HEK293 (cell line): ENCODE measurements around the gene TAS2R60.

Experiments
- CTCF ChIA-PET: fragments of 350-600 bp; formaldehyde crosslinking; extraction: SDS; loops from one replicate; lab custom pipeline; 2021; ENCODE audit warnings: antibody characterized with exemption; lab: Yijun Ruan, JAX
- POLR2A ChIA-PET: fragments of 300-600 bp; formaldehyde crosslinking; extraction: SDS; loops from one replicate; lab custom pipeline; 2020; ENCODE audit warnings: antibody characterized with exemption, inconsistent platforms; lab: Yijun Ruan, JAX
- H3K27ac ChIP-seq: fragments of 200-500 bp; sonication (Bioruptor generic); 2 replicates; pipeline ENCODE4 v1.5.1; 2014; ENCODE audit warnings: low read depth, low read length, control low read depth, inconsistent platforms; ENCODE audit errors: extremely low read depth
- H3K36me3 ChIP-seq, 2 experiments: fragments of 200-500 bp in 1 of 2; sonication (Bioruptor generic) in 1 of 2; 1 replicate in 1 of 2; 2 replicates in 1 of 2; pipeline ENCODE4 v1.5.1; 2014 to 2017; ENCODE audit warnings: inconsistent platforms in 2 of 2, low read length in 2 of 2; ENCODE audit not compliant: control insufficient read depth in 2 of 2, insufficient read depth in 1 of 2
- H3K4me1 ChIP-seq: fragments of 200-500 bp; sonication (Bioruptor generic); 2 replicates; pipeline ENCODE4 v1.5.1; 2014; ENCODE audit warnings: mild to moderate bottlenecking, low read length, inconsistent platforms; ENCODE audit not compliant: control insufficient read depth, insufficient read depth
- H3K4me3 ChIP-seq: 2 replicates; pipeline ENCODE4 v1.5.1; 2011; ENCODE audit warnings: low read depth, mild to moderate bottlenecking, control low read depth, low read length, moderate library complexity
- H3K9me3 ChIP-seq: fragments of 200-500 bp; sonication (Bioruptor generic); 2 replicates; pipeline ENCODE4 v1.5.1; 2014; ENCODE audit warnings: low read depth, low read length, inconsistent platforms; ENCODE audit not compliant: control insufficient read depth, insufficient read depth
- GLI2 ChIP-seq: fragments of 450-650 bp; formaldehyde crosslinking; IDR thresholded peaks from 2 replicates; pipeline ENCODE4; 2017; ENCODE audit warnings: missing biosample characterization, missing genetic modification characterization, low read depth, borderline replicate concordance
- HOXC10 ChIP-seq: sonication (generic); formaldehyde crosslinking; IDR thresholded peaks from 2 replicates; pipeline ENCODE4 v1.8.1; 2023; ENCODE audit warnings: mild to moderate bottlenecking, missing genetic modification reagents
- TRIM28 ChIP-seq: IDR thresholded peaks from 2 replicates; pipeline ENCODE4 v1.6.1; 2011; ENCODE audit warnings: low read length, control low read depth, borderline replicate concordance
- ZBTB17 ChIP-seq: fragments of 450-650 bp; formaldehyde crosslinking; IDR thresholded peaks from 2 replicates; pipeline ENCODE4 v1.5.1; 2016; ENCODE audit warnings: missing biosample characterization, missing genetic modification characterization
- ZBTB8A ChIP-seq: fragments of 450-650 bp; formaldehyde crosslinking; IDR thresholded peaks from 2 replicates; pipeline ENCODE4 v1.5.1; 2016; ENCODE audit warnings: missing biosample characterization, missing genetic modification characterization
- ZFP41 ChIP-seq: fragments of 450-650 bp; formaldehyde crosslinking; IDR thresholded peaks from 2 replicates; pipeline ENCODE4 v1.5.1; 2016; ENCODE audit warnings: missing biosample characterization, missing genetic modification characterization, borderline replicate concordance
- ZNF146 ChIP-seq: fragments of 450-650 bp; formaldehyde crosslinking; IDR thresholded peaks from 2 replicates; pipeline ENCODE4 v1.5.1; 2016; ENCODE audit warnings: missing biosample characterization, missing genetic modification characterization
- ZNF239 ChIP-seq: fragments of 450-650 bp; formaldehyde crosslinking; IDR thresholded peaks from 2 replicates; pipeline ENCODE4 v1.5.1; 2016; ENCODE audit warnings: missing biosample characterization, missing genetic modification characterization
- ZNF302 ChIP-seq: fragments of 450-650 bp; formaldehyde crosslinking; IDR thresholded peaks from 2 replicates; pipeline ENCODE4 v1.5.1; 2016; ENCODE audit warnings: missing biosample characterization, missing genetic modification characterization, low read depth
- ZNF311 ChIP-seq: fragments of 450-650 bp; formaldehyde crosslinking; IDR thresholded peaks from 2 replicates; pipeline ENCODE4 v1.5.1; 2017; ENCODE audit warnings: missing biosample characterization, missing genetic modification characterization, borderline replicate concordance
- ZNF335 ChIP-seq: fragments of 450-650 bp; formaldehyde crosslinking; conservative IDR thresholded peaks from 2 replicates; pipeline ENCODE4 v1.5.1; 2016; ENCODE audit warnings: missing biosample characterization, missing genetic modification characterization
- ZNF521 ChIP-seq: fragments of 450-650 bp; formaldehyde crosslinking; IDR thresholded peaks from 2 replicates; pipeline ENCODE4 v1.5.1; 2017; ENCODE audit warnings: missing biosample characterization, mild to moderate bottlenecking, missing genetic modification characterization
- ZNF596 ChIP-seq: fragments of 450-650 bp; IDR thresholded peaks from 2 replicates; pipeline ENCODE4 v1.5.0; 2018; ENCODE audit warnings: missing biosample characterization, mild to moderate bottlenecking, missing genetic modification characterization, moderate library complexity
- ZNF624 ChIP-seq: fragments of 450-650 bp; formaldehyde crosslinking; IDR thresholded peaks from 2 replicates; pipeline ENCODE4 v1.5.1; 2017; ENCODE audit warnings: missing biosample characterization, missing genetic modification characterization
- ZNF629 ChIP-seq: fragments of 450-650 bp; formaldehyde crosslinking; IDR thresholded peaks from 2 replicates; pipeline ENCODE4 v1.5.1; 2017; ENCODE audit warnings: missing biosample characterization, missing genetic modification characterization
- ZNF660 ChIP-seq: fragments of 450-650 bp; IDR thresholded peaks from 2 replicates; pipeline ENCODE4 v1.5.1; 2018; ENCODE audit warnings: missing biosample characterization, mild to moderate bottlenecking, missing genetic modification characterization
- ZNF76 ChIP-seq: fragments of 450-650 bp; formaldehyde crosslinking; IDR thresholded peaks from 2 replicates; pipeline ENCODE4; 2016; ENCODE audit warnings: low read depth, missing biosample characterization, missing genetic modification characterization, borderline replicate concordance
- ZNF785 ChIP-seq: fragments of 450-650 bp; formaldehyde crosslinking; IDR thresholded peaks from 2 replicates; pipeline ENCODE4 v1.5.1; 2016; ENCODE audit warnings: missing biosample characterization, missing genetic modification characterization
- ZSCAN16 ChIP-seq: fragments of 450-650 bp; formaldehyde crosslinking; IDR thresholded peaks from 2 replicates; pipeline ENCODE4 v1.5.1; 2016; ENCODE audit warnings: missing biosample characterization, missing genetic modification characterization
- ZXDB ChIP-seq: fragments of 450-650 bp; formaldehyde crosslinking; IDR thresholded peaks from 2 replicates; pipeline ENCODE4 v1.5.1; 2016; ENCODE audit warnings: missing biosample characterization, missing genetic modification characterization
- TF ChIP-seq, protein P1 (sequence below): fragments of 450-650 bp; formaldehyde crosslinking; IDR thresholded peaks from 2 replicates; pipeline ENCODE4 v1.5.1; 2016; ENCODE audit warnings: missing biosample characterization, missing genetic modification characterization
- TF ChIP-seq, protein P2 (sequence below): IDR thresholded peaks from 2 replicates; pipeline ENCODE4 v1.6.1; 2011; ENCODE audit warnings: mild to moderate bottlenecking, low read depth, low read length, borderline replicate concordance
- TF ChIP-seq, protein P3 (sequence below): fragments of 450-650 bp; formaldehyde crosslinking; IDR thresholded peaks from 2 replicates; pipeline ENCODE4 v1.5.1; 2016; ENCODE audit warnings: missing biosample characterization, missing genetic modification characterization
- TF ChIP-seq, protein P4 (sequence below): fragments of 450-650 bp; IDR thresholded peaks from 2 replicates; pipeline ENCODE4 v1.5.1; 2018; ENCODE audit warnings: missing biosample characterization, mild to moderate bottlenecking, missing genetic modification characterization
- TF ChIP-seq, protein P5 (sequence below): fragments of 450-650 bp; formaldehyde crosslinking; IDR thresholded peaks from 2 replicates; pipeline ENCODE4 v1.5.1; 2016; ENCODE audit warnings: missing biosample characterization, missing genetic modification characterization
- TF ChIP-seq, protein P6 (sequence below): fragments of 450-650 bp; formaldehyde crosslinking; IDR thresholded peaks from 2 replicates; pipeline ENCODE4 v1.5.1; 2017; ENCODE audit warnings: missing biosample characterization, missing genetic modification characterization

TAS2R60 gene

DNA sequence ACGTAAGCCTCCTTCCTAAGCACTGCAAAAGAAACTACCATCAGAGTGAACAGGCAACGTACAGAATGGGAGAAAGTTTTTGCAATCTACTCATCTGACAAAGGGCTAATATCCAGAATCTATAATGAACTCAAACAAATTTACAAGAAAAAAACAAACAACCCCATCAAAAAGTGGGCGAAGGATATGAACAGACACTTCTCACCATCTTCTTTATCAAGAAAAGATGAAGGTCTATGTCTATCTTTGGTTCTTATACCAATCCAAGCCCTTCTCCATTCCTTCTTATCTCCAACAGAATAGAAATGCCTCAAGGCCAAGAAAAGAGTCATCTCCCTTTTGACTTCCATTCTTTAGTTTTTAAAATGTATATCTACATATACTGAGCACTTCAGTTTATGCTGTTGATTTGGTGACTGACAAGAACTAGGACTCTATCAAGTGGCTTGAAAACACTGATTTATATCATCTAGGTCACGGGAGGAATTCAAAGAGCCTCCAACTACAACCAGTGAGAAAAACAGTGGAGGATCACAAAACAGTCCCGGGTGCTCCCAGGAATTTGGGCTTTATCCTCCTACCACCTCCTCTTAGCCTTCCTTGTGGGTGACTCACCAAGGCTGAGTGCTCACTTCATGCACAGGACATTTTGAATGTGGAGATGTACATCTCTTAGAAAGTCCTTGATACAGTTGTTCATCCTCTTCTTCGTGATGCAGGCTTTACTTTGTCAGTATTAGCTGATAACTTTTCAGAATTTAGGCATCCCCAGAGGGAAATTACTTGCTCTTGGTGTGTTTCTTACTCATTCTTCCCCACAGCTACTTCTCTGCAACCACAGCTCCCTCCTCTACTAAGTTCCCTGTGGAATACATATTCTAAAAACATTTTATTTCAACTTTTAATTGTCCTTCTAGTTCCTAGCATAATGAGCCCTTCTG, 49.8 kb downstream of the TAS2R60 start:
- no peaks in the 10 kb centered on the region for H3K36me3 ChIP-seq
- H3K27ac ChIP-seq: no peak overlapping the region
- H3K4me1 ChIP-seq: no peaks in the 10 kb centered on the region
- CTCF ChIA-PET: interaction anchor here (1.0 to 1.7 kb wide), 3 partner anchors 76 to 252 kb away, joined by 3 to 7 read pairs (median 3); no protein-coding TSS in a partner anchor
- H3K9me3 ChIP-seq: no peaks in the 10 kb centered on the region
- TF ChIP-seq ZNF311 (tag by site-specific recombination) (no peak), ZBTB17 (tag by site-specific recombination) (no peak), HOXC10 (no peak), ZNF76 (tag by site-specific recombination) (no peak), ZNF146 (tag by site-specific recombination) (no peak), ZNF785 (tag by site-specific recombination) (no peak), ZNF624 (tag by site-specific recombination) (no peak), GLI2 (tag by site-specific recombination) (no peak), ZNF521 (tag by site-specific recombination) (no peak), ZNF629 (tag by site-specific recombination) (no peak), ZSCAN16 (tag by site-specific recombination) (no peak), TRIM28 (no peak), ZBTB8A (tag by site-specific recombination) (no peak), ZFP41 (tag by site-specific recombination) (no peak), ZNF302 (tag by site-specific recombination) (no peak), ZNF660 (no peak)
- TF ChIP-seq, protein P1, sequence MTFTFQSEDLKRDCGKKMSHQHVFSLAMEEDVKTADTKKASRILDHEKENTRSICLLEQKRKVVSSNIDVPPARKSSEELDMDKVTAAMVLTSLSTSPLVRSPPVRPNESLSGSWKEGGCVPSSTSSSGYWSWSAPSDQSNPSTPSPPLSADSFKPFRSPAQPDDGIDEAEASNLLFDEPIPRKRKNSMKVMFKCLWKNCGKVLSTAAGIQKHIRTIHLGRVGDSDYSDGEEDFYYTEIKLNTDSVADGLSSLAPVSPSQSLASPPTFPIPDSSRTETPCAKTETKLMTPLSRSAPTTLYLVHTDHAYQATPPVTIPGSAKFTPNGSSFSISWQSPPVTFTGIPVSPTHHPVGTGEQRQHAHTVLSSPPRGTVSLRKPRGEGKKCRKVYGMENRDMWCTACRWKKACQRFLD (tag by site-specific recombination): no peak
- TF ChIP-seq, protein P2, sequence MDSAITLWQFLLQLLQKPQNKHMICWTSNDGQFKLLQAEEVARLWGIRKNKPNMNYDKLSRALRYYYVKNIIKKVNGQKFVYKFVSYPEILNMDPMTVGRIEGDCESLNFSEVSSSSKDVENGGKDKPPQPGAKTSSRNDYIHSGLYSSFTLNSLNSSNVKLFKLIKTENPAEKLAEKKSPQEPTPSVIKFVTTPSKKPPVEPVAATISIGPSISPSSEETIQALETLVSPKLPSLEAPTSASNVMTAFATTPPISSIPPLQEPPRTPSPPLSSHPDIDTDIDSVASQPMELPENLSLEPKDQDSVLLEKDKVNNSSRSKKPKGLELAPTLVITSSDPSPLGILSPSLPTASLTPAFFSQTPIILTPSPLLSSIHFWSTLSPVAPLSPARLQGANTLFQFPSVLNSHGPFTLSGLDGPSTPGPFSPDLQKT: no peak
- TF ChIP-seq, protein P3, sequence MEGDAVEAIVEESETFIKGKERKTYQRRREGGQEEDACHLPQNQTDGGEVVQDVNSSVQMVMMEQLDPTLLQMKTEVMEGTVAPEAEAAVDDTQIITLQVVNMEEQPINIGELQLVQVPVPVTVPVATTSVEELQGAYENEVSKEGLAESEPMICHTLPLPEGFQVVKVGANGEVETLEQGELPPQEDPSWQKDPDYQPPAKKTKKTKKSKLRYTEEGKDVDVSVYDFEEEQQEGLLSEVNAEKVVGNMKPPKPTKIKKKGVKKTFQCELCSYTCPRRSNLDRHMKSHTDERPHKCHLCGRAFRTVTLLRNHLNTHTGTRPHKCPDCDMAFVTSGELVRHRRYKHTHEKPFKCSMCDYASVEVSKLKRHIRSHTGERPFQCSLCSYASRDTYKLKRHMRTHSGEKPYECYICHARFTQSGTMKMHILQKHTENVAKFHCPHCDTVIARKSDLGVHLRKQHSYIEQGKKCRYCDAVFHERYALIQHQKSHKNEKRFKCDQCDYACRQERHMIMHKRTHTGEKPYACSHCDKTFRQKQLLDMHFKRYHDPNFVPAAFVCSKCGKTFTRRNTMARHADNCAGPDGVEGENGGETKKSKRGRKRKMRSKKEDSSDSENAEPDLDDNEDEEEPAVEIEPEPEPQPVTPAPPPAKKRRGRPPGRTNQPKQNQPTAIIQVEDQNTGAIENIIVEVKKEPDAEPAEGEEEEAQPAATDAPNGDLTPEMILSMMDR: no peak
- no peak overlapping the region for H3K4me3 ChIP-seq
- POLR2A ChIA-PET: no interaction called here

DNA sequence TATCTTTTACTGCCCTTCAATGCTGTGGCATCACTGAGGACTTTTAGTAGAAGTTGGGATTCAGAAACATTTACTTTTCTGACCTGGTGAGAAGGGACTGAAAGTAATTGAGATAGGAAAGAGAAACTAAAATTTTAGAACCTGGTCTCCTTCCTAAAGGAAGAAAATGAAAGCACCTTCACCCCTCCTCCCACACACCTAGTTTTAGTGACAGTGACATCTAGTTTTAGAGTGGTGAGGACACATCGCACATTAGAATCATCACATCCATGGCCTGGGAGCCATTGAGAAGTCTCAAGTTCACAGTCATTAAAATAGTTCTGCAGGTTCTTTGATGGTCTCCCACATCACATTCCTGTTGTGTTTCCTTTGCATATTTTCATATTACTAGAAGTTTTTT, 50.5 kb downstream of the TAS2R60 start:
- CTCF ChIA-PET: interaction anchor here (1.7 kb wide), 1 partner anchor 113 kb away, joined by 7 read pairs; no protein-coding TSS in a partner anchor
- Histone ChIP-seq H3K4me1 (no peaks in the 10 kb centered on the region), H3K36me3 (no peaks in the 10 kb centered on the region), H3K9me3 (no peaks in the 10 kb centered on the region), H3K27ac (no peak overlapping the region), H3K4me3 (no peak overlapping the region)
- POLR2A ChIA-PET: no interaction called here
- TF ChIP-seq, protein P4, sequence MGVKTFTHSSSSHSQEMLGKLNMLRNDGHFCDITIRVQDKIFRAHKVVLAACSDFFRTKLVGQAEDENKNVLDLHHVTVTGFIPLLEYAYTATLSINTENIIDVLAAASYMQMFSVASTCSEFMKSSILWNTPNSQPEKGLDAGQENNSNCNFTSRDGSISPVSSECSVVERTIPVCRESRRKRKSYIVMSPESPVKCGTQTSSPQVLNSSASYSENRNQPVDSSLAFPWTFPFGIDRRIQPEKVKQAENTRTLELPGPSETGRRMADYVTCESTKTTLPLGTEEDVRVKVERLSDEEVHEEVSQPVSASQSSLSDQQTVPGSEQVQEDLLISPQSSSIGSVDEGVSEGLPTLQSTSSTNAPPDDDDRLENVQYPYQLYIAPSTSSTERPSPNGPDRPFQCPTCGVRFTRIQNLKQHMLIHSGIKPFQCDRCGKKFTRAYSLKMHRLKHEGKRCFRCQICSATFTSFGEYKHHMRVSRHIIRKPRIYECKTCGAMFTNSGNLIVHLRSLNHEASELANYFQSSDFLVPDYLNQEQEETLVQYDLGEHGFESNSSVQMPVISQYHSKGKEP (tag by site-specific recombination): no peak
- TF ChIP-seq ZNF239 (no peak), ZNF596 (tag by site-specific recombination) (no peak), ZXDB (tag by site-specific recombination) (no peak), ZNF335 (no peak), ZNF629 (tag by site-specific recombination) (no peak)
- TF ChIP-seq, protein P5, sequence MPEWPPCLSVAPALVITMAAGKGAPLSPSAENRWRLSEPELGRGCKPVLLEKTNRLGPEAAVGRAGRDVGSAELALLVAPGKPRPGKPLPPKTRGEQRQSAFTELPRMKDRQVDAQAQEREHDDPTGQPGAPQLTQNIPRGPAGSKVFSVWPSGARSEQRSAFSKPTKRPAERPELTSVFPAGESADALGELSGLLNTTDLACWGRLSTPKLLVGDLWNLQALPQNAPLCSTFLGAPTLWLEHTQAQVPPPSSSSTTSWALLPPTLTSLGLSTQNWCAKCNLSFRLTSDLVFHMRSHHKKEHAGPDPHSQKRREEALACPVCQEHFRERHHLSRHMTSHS (tag by site-specific recombination): no peak
- TF ChIP-seq, protein P6, sequence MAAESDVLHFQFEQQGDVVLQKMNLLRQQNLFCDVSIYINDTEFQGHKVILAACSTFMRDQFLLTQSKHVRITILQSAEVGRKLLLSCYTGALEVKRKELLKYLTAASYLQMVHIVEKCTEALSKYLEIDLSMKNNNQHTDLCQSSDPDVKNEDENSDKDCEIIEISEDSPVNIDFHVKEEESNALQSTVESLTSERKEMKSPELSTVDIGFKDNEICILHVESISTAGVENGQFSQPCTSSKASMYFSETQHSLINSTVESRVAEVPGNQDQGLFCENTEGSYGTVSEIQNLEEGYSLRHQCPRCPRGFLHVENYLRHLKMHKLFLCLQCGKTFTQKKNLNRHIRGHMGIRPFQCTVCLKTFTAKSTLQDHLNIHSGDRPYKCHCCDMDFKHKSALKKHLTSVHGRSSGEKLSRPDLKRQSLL: no peak
